CD14-positive monocyte (primary cell): Measurements from ENCODE around the gene SMPD3. TPM values are rescaled to one million over a fixed set of nuclear protein-coding genes. Genes with fewer than 3 reads are reported as not detected.

Experiments used
- DNase-seq, 3 donors: peaks; one replicate each; pipeline ENCODE4 v3.0.0-alpha.2; 2011 to 2022
- H2AFZ ChIP-seq: 2 replicates; pipeline ENCODE4 v1.6.0; 2012; ENCODE audit warnings: mild to moderate bottlenecking, low read depth, low read length, inconsistent platforms; ENCODE audit not compliant: insufficient read depth, poor library complexity, severe bottlenecking
- H3K27ac ChIP-seq, 2 donors: 1 replicate in 1 of 2; 2 replicates in 1 of 2; pipeline ENCODE4 v1.5.1; 2012 to 2013; ENCODE audit warnings: low read length in 2 of 2, control low read depth in 1 of 2, inconsistent platforms in 1 of 2, low read depth in 1 of 2, mild to moderate bottlenecking in 1 of 2
- H3K27me3 ChIP-seq, 2 donors: one replicate each; pipeline versions ENCODE4 v1.6.0 to v1.6.1; 2011 to 2013; ENCODE audit warnings: low read length in 2 of 2; ENCODE audit not compliant: control insufficient read depth in 2 of 2, insufficient read depth in 2 of 2
- H3K36me3 ChIP-seq, 2 donors: replicated peaks in 1 of 2; 1 replicate in 1 of 2; 2 replicates in 1 of 2; pipeline versions ENCODE4 v1.5.1 to v1.6.1; 2012 to 2013; ENCODE audit warnings: low read length in 2 of 2, control low read depth in 1 of 2, inconsistent platforms in 1 of 2, mild to moderate bottlenecking in 1 of 2; ENCODE audit not compliant: insufficient read depth in 2 of 2, control insufficient read depth in 1 of 2
- H3K4me1 ChIP-seq, 2 donors: 1 replicate in 1 of 2; 2 replicates in 1 of 2; pipeline versions ENCODE4 v1.5.1 to v1.6.1; 2012 to 2013; ENCODE audit warnings: low read length in 2 of 2, control low read depth in 1 of 2, inconsistent platforms in 1 of 2, mild to moderate bottlenecking in 1 of 2, moderate library complexity in 1 of 2; ENCODE audit not compliant: insufficient read depth in 2 of 2, control insufficient read depth in 1 of 2
- H3K4me2 ChIP-seq: replicated peaks from 2 replicates; pipeline ENCODE3; 2012; ENCODE audit warnings: low read length, moderate library complexity, mild to moderate bottlenecking; ENCODE audit not compliant: poor library complexity, severe bottlenecking; ENCODE audit errors: extremely low read depth
- H3K4me3 ChIP-seq, 3 experiments: fragments of 200-600 bp in 1 of 3; sonication (generic) in 1 of 3; replicated peaks in 1 of 3; 1 replicate in 2 of 3; 2 replicates in 1 of 3; pipeline ENCODE4 v1.5.1; 2011 to 2013; ENCODE audit warnings: low read length in 3 of 3, mild to moderate bottlenecking in 3 of 3, control low read depth in 2 of 3, low read depth in 2 of 3, inconsistent platforms in 1 of 3, moderate library complexity in 1 of 3
- H3K79me2 ChIP-seq: 2 replicates; pipeline ENCODE4 v1.6.0; 2012; ENCODE audit warnings: mild to moderate bottlenecking, control low read depth, inconsistent platforms, low read length, moderate library complexity; ENCODE audit not compliant: insufficient read depth
- H3K9ac ChIP-seq: 2 replicates; pipeline ENCODE4 v1.6.0; 2017; ENCODE audit warnings: low read length, mild to moderate bottlenecking; ENCODE audit not compliant: insufficient read depth, poor library complexity, severe bottlenecking
- H3K9me3 ChIP-seq, 2 donors: replicated peaks in 1 of 2; 1 replicate in 1 of 2; 2 replicates in 1 of 2; pipeline versions ENCODE4 v1.5.1 to v1.6.1; 2012 to 2013; ENCODE audit warnings: low read length in 2 of 2, control low read depth in 1 of 2; ENCODE audit not compliant: control insufficient read depth in 1 of 2, insufficient read depth in 1 of 2
- H4K20me1 ChIP-seq: 2 replicates; pipeline ENCODE4 v1.6.0; 2012; ENCODE audit warnings: mild to moderate bottlenecking, low read length, control low read depth, moderate library complexity; ENCODE audit not compliant: insufficient read depth
- H3K27ac Mint-ChIP-seq, 7 donors: one replicate each; pipeline ENCODE4 v1.8.0; 2020; ENCODE audit warnings: mild to moderate bottlenecking in 7 of 7, mixed read lengths in 7 of 7, moderate library complexity in 6 of 7, inconsistent platforms in 2 of 7
- H3K27me3 Mint-ChIP-seq, 3 donors: one replicate each; pipeline ENCODE4 v1.8.0; 2021 to 2022; ENCODE audit warnings: low read depth in 3 of 3, mild to moderate bottlenecking in 3 of 3, mixed read lengths in 3 of 3, moderate library complexity in 3 of 3, inconsistent platforms in 1 of 3
- H3K36me3 Mint-ChIP-seq, 2 donors: one replicate each; pipeline ENCODE4 v1.8.0; 2020; ENCODE audit warnings: mixed read lengths in 2 of 2, inconsistent platforms in 1 of 2, mild to moderate bottlenecking in 1 of 2
- H3K4me1 Mint-ChIP-seq: one replicate; pipeline ENCODE4 v1.8.0; 2020; ENCODE audit warnings: mild to moderate bottlenecking, mixed read lengths
- H3K4me3 Mint-ChIP-seq, 2 donors: one replicate each; pipeline ENCODE4 v1.8.0; 2020; ENCODE audit warnings: mild to moderate bottlenecking in 2 of 2, mixed read lengths in 2 of 2, moderate library complexity in 1 of 2
- H3K9me3 Mint-ChIP-seq, 7 donors: one replicate each; pipeline ENCODE4 v1.8.0; 2020 to 2022; ENCODE audit warnings: mixed read lengths in 7 of 7, mild to moderate bottlenecking in 6 of 7, moderate library complexity in 6 of 7, inconsistent platforms in 2 of 7
- WGBS: methylation state at CpG from one replicate; pipeline ENCODE4 v1.1.5; 2013; ENCODE audit warnings: missing lambda C conversion rate; ENCODE audit not compliant: insufficient coverage; 5-methylcytosine and 5-hydroxymethylcytosine counted together
- intact Hi-C, 2 donors: fragments of 100-400 bp; cut with micrococcal nuclease; formaldehyde crosslinking; loops; one replicate each; pipeline versions ENCODE4 v1.15.0 to v1.15.1; 2023
- polyA plus RNA-seq, 3 donors: library from polyadenylated mRNA; depleted of rRNA in 1 of 3; unstranded in 2 of 3; stranded (reverse) in 1 of 3; fragments of 300-500 nt in 2 of 3; fragments of >200 nt in 1 of 3; fragmentation: Illumina TruSeq in 2 of 3; gene quantifications; 1 replicate in 2 of 3; 2 replicates in 1 of 3; pipeline ENCODE4 v1.2.3, GENCODE V29; 2012 to 2021
- TF ChIP-seq, protein P1 (sequence below): fragments of 200-600 bp; IDR thresholded peaks from one replicate; pipeline ENCODE4 v1.8.0; 2022; ENCODE audit warnings: antibody characterized with exemption, mild to moderate bottlenecking

The SMPD3 gene
- polyA plus RNA-seq, 3 donors = 0.40 to 1.1 (median 0.51) TPM

DNA sequence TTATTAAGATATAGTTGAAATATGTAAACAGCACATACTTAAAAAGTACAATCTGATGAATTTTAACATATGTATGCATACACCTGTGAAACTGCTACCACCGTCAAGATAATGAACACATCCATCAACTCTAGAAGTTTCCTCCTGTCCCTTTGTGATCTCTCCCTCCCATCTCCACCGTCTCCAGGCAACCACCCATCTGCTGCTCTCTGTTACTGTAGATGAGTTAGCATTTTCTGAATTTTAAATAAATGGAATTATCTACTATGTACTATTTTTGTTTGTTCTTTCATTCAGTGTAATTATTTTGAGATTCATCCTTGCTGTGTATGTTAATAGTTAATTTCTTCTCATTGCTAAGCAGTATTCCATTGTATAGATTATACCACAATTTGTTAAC, 40.2 kb upstream of the SMPD3 start:
- H3K27me3 ChIP-seq = no peaks in the 10 kb centered on the region
- no peak overlapping the region for H2AFZ ChIP-seq
- Mint-ChIP-seq H3K27ac (no peak overlapping the region), H3K4me1 (peaks cover 10% of the 10 kb centered on the region), H3K4me3 (no peak overlapping the region), H3K27me3 (peaks cover 3 to 4% (median 3%) of the 10 kb centered on the region in 3 donors), H3K9me3 (peaks cover 0 to 2% (median 0%) of the 10 kb centered on the region in 7 donors), H3K36me3 (no peaks in the 10 kb centered on the region)
- DNase-seq = no peak
- WGBS = no CpG with 5 or more reads among the region's 2 CpGs
- H3K9ac ChIP-seq = no peak overlapping the region
- H3K36me3 ChIP-seq = no peaks in the 10 kb centered on the region
- intact Hi-C loops = no loop called here
- no peaks in the 10 kb centered on the region for H3K79me2 ChIP-seq
- H3K27ac ChIP-seq = no peak overlapping the region
- H3K9me3 ChIP-seq = peaks cover 0 to 2% of the 10 kb centered on the region in 2 donors
- H3K4me1 ChIP-seq = peaks cover 5 to 8% of the 10 kb centered on the region in 2 donors
- no peak overlapping the region for H3K4me2 ChIP-seq
- no peak overlapping the region for H3K4me3 ChIP-seq
- TF ChIP-seq, protein P1, sequence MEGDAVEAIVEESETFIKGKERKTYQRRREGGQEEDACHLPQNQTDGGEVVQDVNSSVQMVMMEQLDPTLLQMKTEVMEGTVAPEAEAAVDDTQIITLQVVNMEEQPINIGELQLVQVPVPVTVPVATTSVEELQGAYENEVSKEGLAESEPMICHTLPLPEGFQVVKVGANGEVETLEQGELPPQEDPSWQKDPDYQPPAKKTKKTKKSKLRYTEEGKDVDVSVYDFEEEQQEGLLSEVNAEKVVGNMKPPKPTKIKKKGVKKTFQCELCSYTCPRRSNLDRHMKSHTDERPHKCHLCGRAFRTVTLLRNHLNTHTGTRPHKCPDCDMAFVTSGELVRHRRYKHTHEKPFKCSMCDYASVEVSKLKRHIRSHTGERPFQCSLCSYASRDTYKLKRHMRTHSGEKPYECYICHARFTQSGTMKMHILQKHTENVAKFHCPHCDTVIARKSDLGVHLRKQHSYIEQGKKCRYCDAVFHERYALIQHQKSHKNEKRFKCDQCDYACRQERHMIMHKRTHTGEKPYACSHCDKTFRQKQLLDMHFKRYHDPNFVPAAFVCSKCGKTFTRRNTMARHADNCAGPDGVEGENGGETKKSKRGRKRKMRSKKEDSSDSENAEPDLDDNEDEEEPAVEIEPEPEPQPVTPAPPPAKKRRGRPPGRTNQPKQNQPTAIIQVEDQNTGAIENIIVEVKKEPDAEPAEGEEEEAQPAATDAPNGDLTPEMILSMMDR = no peak
- H4K20me1 ChIP-seq = no peaks in the 10 kb centered on the region

DNA sequence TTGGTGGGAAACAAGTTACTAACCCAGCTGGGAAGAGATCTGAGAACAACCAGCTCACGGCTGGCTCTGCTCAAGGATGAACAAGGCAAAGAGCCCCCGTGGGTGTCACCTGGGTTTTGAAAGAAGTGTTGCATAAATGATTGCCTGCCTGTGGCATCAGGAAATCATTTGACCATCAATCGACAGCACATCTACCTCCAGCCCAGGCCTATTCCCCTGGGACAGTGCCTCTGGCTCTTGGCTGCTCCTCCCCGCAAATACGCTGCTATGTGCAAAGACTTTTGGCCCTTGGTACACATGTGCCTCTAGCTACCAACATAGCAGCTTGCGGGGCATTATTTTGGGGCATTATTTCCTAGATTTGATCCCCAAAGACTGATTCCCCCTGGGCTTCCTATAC, 39.4 kb upstream of the SMPD3 start:
- H2AFZ ChIP-seq = no peak overlapping the region
- peak overlapping the region in 1 of 7 donors; percentile 71 for H3K27ac Mint-ChIP-seq
- H3K4me2 ChIP-seq = no peak overlapping the region
- H3K4me1 Mint-ChIP-seq = peaks cover 13% of the 10 kb centered on the region
- TF ChIP-seq, protein P1 = no peak
- H3K9me3 ChIP-seq = no peaks in the 10 kb centered on the region
- peaks cover 0 to 2% (median 0%) of the 10 kb centered on the region in 7 donors for H3K9me3 Mint-ChIP-seq
- H3K79me2 ChIP-seq = no peaks in the 10 kb centered on the region
- intact Hi-C loops = no loop called here
- DNase-seq = no peak
- peaks cover 3 to 4% (median 3%) of the 10 kb centered on the region in 3 donors for H3K27me3 Mint-ChIP-seq
- WGBS = 72% methylated on average over 3 of the region's 6 CpGs
- peaks cover 5 to 8% of the 10 kb centered on the region in 2 donors for H3K4me1 ChIP-seq
- no peaks in the 10 kb centered on the region for H3K36me3 Mint-ChIP-seq
- no peaks in the 10 kb centered on the region for H3K36me3 ChIP-seq
- H3K27me3 ChIP-seq = no peaks in the 10 kb centered on the region
- no peak overlapping the region for H3K9ac ChIP-seq
- no peak overlapping the region for H3K4me3 Mint-ChIP-seq
- no peaks in the 10 kb centered on the region for H4K20me1 ChIP-seq
- no peak overlapping the region for H3K27ac ChIP-seq
- no peak overlapping the region for H3K4me3 ChIP-seq
